ENCODE data around the gene DRC3.
"Not testable (repeated sequence)": the region's sequence is repeated elsewhere in the genome, so short reads cannot be mapped to it uniquely, and the experiment has no call there.

Gene DRC3

DNA sequence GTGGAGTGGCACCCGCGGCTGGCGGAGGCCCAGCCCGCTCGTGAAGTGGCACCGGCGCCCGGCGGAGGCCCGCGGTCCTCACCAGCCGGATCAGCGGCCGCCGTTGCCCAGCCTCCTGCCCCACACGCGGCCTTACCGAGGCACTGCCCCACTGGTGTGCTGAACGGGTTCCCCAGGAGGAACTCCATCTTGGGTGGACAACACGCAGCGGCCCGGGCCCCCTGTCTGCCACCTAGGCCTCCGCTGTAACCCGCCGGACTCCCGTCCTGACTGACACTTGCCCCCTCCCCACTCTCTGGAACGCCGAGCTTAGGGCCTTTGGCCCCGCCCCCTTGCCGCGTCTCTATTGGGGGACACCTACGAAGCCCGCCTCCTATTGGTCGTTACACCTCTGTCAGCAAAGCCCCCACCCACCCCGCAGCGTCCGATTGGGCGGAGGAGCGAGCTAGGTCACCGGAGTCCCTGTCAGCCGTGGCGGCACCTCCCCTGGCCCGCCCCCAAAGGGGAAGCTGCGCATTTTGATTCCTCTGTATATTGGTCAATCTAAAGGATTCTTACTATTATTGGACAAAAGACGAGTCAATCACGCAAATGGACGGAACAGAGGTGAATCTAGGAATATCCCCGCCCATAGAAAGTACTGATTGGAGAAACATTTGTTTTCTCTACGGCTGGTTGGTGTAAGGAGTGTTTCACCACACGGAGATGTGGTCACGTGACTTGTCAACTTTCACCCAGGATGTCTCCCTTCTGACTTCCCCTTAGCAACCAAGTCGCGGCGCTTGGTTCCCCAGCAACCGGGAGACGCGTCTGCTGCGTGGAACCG, at the start of gene DRC3, which contains the start of gene TOM1L2:
Gene DRC3, plus strand, starts transcription at position 737 of the 826 bp plus-strand sequence. CDS start 4,737 bp downstream, outside the sequence.
Gene TOM1L2, minus strand, starts transcription at position 275 of the 826 bp plus-strand sequence. Its CDS starts 87 bp downstream, at position 188.
- DNase-seq (ENCODE audit: low spot score): peak; percentile 99

- no peak for DNase-seq (ENCODE audit: low spot score)
Observed at GRCh38 chr17:17924131-17924856, 48.4 kb upstream of the DRC3 start.

- no peak for DNase-seq (ENCODE audit: low spot score)
Observed at GRCh38 chr17:17924857-17925250, 47.8 kb upstream of the DRC3 start.

DNA sequence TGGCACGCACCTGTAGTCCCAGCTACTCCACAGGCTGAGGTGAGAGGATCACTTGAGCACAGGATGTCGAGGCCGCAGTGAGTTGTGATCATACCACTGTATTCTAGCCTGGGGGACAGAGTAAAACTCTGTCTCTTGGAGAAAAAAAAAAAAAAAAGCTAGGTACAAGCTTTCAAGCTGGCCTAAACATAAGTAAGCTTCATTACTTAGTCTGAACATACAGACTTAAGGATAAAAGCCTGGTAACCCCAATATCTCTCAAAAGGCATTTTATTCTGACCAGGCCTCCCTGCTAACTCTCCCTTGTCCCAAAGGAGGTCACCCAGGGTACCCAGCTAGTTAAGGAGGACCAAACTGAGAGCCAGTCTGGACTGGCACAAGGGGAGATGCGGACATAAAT, 46.6 kb upstream of the DRC3 start:
- DNase-seq (ENCODE audit: low spot score): no peak

- DNase-seq (ENCODE audit: low spot score): no peak
Observed at GRCh38 chr17:17926840-17927449, 45.7 kb upstream of the DRC3 start.

- no peak for DNase-seq (ENCODE audit: low spot score)
Observed at GRCh38 chr17:17928398-17929287, 44.0 kb upstream of the DRC3 start.

- no peak for DNase-seq (ENCODE audit: low spot score)
Observed at GRCh38 chr17:17929655-17930380, 42.8 kb upstream of the DRC3 start.

DNA sequence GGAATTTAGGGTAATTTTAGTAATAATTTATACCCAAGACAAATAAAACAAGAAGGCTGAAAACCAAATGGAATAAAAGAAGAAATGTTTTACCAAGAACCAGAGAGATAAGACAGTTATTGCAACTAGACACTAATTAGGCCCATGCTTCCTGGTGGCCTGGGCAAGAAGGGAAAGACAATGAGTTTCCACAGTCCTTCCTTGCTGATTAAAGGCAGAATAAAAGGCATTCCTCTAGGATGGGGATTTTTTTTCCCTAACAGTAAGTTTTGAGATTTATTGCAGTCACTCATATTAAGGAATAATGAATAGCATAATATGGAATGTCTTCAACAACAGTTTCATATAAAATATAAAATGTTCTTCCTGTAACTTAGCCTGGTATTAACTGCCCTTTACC, 42.0 kb upstream of the DRC3 start:
- no peak for DNase-seq (ENCODE audit: low spot score)

- DNase-seq (ENCODE audit: low spot score): no peak
Observed at GRCh38 chr17:17931159-17931558, 41.5 kb upstream of the DRC3 start.

DNA sequence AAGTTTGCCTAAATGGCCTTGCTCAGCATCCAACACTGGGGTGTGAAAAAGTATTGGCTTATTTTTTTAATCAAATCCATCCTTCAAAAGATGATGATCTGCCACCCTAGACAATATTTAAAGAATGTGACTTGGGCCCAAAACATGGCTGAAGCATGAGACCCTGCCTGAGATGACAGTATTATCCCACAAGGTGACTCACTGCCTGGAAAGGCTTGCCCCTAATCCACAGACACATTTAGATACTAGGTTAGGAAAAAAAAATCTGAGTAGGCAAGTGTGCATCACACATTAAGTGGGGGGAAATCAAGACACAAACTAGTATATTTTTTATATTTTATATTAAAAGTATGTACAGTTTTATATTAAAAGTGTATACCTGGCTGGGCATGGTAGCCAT, 38.9 kb upstream of the DRC3 start:
- no peak for DNase-seq (ENCODE audit: low spot score)

GRCh38 chr17:17934214-17934613, 38.4 kb upstream of the DRC3 start:
- DNase-seq (ENCODE audit: low spot score): no peak

GRCh38 chr17:17934806-17935205, 37.9 kb upstream of the DRC3 start:
- no peak for DNase-seq (ENCODE audit: low spot score)

DNA sequence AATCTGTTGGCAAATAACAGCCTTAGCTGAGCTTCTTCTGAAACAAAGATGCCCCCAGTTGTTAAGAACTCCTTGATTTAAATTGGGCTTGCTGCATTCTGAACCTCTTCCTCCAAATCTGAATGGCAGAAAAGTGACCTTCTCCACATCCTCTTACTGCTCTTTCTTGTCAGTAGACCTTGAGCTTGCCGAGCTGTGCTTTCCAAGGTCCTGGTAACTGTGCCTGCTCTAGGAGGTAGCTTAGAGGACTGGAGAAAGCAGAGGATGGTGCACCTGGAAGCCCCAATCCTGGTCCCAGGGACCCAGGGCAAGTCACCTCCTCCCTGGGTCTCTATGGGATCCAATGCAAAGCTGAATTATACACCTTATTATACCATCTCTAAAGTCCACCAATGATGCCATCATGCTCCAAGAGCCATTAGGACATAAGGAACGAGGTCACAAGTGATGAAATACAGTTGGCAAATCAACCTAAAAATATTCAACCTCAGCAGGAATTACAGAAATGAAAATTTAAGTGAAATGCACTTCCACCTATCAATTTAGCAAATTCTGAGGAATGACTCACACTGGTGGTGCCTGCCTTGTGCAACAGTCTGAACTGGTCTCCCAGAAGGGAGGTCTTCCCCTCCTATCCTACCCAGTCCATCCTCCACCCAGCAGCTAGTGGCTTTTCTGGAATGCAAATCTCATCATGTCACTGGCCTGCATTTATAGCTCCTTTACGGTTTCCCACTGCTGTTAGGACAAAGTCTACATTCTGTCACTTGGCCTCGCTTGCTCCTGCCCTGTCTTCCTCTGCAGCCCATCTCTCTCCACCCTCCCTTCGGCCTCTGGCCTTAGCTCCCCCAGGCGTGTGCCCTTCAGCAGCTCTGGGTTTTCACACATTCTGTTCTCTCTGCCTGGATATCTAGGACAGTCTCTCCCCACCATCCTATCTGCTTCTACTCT, 37.1 kb upstream of the DRC3 start:
- peak; percentile 93 for DNase-seq (ENCODE audit: low spot score)

DNA sequence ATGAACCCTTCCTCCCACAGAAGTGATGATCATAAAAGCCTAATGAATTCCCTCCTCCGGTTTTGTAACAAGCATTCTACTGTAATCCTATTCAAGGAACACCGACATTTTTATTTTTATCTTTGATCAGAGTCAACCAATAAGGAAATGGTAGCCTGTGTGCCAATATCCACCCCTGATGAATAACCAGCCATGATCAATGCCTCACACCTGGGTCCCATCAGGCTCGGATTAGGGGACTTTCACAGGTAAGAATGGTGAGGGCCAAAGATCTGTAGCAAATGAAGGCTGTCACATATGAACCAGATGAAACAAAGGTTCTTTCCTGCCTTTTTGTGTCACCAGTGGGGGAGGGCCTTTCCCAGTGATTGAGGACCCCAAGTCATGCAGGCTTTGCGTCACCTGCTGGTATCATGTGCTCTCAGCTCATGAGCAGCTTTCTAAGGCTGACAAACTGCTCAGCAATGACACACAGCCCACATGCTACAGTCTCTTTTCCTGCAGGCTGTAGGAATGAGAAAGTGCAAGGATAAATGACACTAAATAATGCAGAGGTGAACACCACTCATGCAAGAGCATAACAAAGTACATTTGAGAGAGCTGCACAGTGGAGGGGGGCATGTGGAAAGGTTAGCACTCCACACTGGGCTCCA, 35.3 kb upstream of the DRC3 start:
- DNase-seq (ENCODE audit: low spot score): no peak

GRCh38 chr17:17937958-17938357, 34.7 kb upstream of the DRC3 start:
- DNase-seq (ENCODE audit: low spot score): no peak

DNA sequence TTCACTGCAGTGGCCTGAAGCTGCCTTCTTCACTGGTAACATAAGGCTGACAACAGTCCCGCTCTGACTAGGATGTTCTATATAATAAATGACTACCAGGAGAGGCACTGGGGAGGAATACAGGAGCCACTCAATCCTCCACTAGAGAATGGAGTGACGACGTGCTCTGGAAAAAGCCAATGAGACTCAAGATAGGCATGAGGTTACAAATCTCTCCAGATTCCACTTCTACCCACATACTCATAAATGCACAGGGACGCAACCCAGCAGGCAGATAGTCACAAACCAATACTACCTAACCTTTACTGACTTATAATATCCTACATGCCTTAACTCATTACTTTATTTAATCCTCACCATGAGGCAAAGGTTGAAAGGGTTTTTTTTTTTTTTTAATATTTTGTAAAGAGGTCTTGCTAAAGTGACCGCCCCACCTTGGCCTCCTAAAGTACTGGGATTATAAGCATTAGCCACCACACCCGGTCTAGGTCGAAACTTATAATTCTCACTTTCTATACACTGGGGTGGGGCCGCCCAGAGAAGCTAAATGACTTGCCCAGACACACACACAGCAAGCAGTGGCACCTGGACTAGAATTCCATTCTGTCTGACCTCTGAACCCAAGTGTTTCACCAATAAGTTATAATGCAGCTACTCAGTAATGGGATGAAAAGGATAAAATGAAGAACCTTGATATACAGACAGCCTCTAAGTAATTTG, 34.1 kb upstream of the DRC3 start:
- DNase-seq (ENCODE audit: low spot score): no peak

DNA sequence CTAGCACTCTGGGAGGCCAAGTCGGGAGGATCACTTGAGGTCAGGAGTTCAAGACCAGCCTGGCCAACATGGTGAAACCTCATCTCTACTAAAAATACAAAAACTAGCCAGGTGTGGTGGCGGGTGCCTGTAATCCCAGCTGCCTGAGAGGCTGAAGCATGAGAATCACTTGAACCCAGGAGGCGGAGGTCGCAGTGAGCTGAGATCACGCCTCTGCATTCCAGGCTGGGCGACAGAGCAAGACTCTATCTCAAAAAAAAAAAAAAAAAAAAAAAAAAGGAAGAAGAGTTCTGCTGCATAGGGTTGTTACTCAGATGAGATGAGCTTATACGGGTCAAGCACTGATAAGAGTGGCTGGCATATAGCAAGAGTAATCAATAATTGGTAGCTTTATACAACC, 32.7 kb upstream of the DRC3 start:
- not testable (repeated sequence) for DNase-seq (ENCODE audit: low spot score)

GRCh38 chr17:17940441-17940911, 32.2 kb upstream of the DRC3 start:
- DNase-seq (ENCODE audit: low spot score): peak; percentile 33

- DNase-seq (ENCODE audit: low spot score): no peak
Observed at GRCh38 chr17:17941015-17941414, 31.6 kb upstream of the DRC3 start.

Data from GM03348 (cell line).